OCI-LY3 (cell line): ENCODE results near the gene MPND.

Source experiments
- H2AFZ ChIP-seq: fragments of 200-600, 300-600 bp; shearing (Covaris generic); 2 replicates; pipeline ENCODE4 v1.6.0; 2014; ENCODE audit warnings: antibody characterized with exemption, low read depth, low read length
- H3K27ac ChIP-seq: fragments of 200-600, 300-600 bp; sonication (generic); 2 replicates; pipeline ENCODE4 v1.5.1; 2014; ENCODE audit warnings: mild to moderate bottlenecking, low read length, moderate library complexity, mixed read lengths
- H3K27me3 ChIP-seq: fragments of 200-600, 300-600 bp; sonication (generic); 2 replicates; pipeline ENCODE4 v1.6.1; 2014; ENCODE audit warnings: low read depth, low read length, mixed read lengths
- H3K36me3 ChIP-seq: fragments of 200-600, 300-600 bp; sonication (generic); replicated peaks from 2 replicates; pipeline ENCODE3; 2014; ENCODE audit warnings: low read depth, low read length, mixed read lengths
- H3K4me1 ChIP-seq: fragments of 300-600, 200-600 bp; sonication (generic); 2 replicates; pipeline ENCODE4 v1.6.1; 2014; ENCODE audit warnings: low read length, mixed read lengths
- H3K4me2 ChIP-seq: fragments of 200-600, 300-600 bp; sonication (generic); 2 replicates; pipeline ENCODE4 v1.6.1; 2014; ENCODE audit warnings: low read length, mixed read lengths
- H3K4me3 ChIP-seq: fragments of 300-600, 200-600 bp; sonication (generic); 2 replicates; pipeline ENCODE4 v1.5.1; 2014; ENCODE audit warnings: antibody characterized with exemption, mild to moderate bottlenecking, low read length, moderate library complexity
- H3K79me2 ChIP-seq: fragments of 300-600, 200-600 bp; shearing (Covaris generic); 2 replicates; pipeline ENCODE4 v1.6.1; 2014; ENCODE audit warnings: mild to moderate bottlenecking, low read length, mixed read lengths
- H3K9ac ChIP-seq: fragments of 300-600, 200-600 bp; shearing (Covaris generic); 2 replicates; pipeline ENCODE4 v1.6.0; 2014; ENCODE audit warnings: mild to moderate bottlenecking, low read length, moderate library complexity
- H3K9me3 ChIP-seq: fragments of 200-600, 300-600 bp; shearing (Covaris generic); 2 replicates; pipeline ENCODE4 v1.6.1; 2014; ENCODE audit warnings: low read length, mixed read lengths; ENCODE audit not compliant: insufficient read depth
- H4K20me1 ChIP-seq: fragments of 200-600, 300-600 bp; sonication (generic); 2 replicates; pipeline ENCODE4 v1.6.1; 2016; ENCODE audit warnings: low read length, mixed read lengths; ENCODE audit not compliant: insufficient read depth
- CTCF ChIP-seq: fragments of 200-600, 300-600 bp; sonication (generic); IDR thresholded peaks from 2 replicates; pipeline ENCODE4 v1.5.1; 2014; ENCODE audit warnings: antibody characterized with exemption, low read length, low read depth
- EZH2phosphoT487 ChIP-seq: fragments of 200-600 bp; shearing (Covaris generic); IDR thresholded peaks from 2 replicates; pipeline ENCODE4 v1.6.1; 2018; ENCODE audit warnings: antibody characterized with exemption, mixed run types, low read depth

Gene MPND

DNA sequence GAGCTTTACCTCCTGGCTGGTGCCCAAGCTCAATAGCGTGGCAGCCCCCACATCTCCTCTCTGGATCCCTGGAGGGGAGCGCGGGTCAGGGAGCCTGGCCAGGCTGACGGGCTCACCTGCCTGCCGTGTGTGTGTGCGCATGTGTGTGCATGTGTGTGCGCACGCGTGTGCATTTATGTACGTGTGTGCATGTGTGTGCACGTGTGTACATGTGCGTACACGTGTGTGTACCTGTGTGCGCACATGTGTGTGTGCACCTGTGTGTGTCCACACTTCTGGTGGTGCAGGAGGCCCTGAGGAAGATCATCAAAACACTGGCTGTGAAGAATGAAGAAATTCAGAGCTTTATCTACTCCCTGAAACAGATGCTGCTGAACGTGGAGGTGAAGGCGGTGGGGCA, 37.7 kb upstream of the MPND start:
- H3K79me2 ChIP-seq: no peaks in the 10 kb centered on the region
- no peak overlapping the region for H2AFZ ChIP-seq
- H3K4me1 ChIP-seq: no peaks in the 10 kb centered on the region
- no peaks in the 10 kb centered on the region for H3K27me3 ChIP-seq
- H3K27ac ChIP-seq: no peak overlapping the region
- no peak overlapping the region for H3K9ac ChIP-seq
- no peak overlapping the region for H3K4me3 ChIP-seq
- no peaks in the 10 kb centered on the region for H3K9me3 ChIP-seq
- no peaks in the 10 kb centered on the region for H4K20me1 ChIP-seq
- TF ChIP-seq EZH2phosphoT487: no peak
- no peak for TF ChIP-seq CTCF
- peaks cover 5% of the 10 kb centered on the region for H3K36me3 ChIP-seq
- no peak overlapping the region for H3K4me2 ChIP-seq

DNA sequence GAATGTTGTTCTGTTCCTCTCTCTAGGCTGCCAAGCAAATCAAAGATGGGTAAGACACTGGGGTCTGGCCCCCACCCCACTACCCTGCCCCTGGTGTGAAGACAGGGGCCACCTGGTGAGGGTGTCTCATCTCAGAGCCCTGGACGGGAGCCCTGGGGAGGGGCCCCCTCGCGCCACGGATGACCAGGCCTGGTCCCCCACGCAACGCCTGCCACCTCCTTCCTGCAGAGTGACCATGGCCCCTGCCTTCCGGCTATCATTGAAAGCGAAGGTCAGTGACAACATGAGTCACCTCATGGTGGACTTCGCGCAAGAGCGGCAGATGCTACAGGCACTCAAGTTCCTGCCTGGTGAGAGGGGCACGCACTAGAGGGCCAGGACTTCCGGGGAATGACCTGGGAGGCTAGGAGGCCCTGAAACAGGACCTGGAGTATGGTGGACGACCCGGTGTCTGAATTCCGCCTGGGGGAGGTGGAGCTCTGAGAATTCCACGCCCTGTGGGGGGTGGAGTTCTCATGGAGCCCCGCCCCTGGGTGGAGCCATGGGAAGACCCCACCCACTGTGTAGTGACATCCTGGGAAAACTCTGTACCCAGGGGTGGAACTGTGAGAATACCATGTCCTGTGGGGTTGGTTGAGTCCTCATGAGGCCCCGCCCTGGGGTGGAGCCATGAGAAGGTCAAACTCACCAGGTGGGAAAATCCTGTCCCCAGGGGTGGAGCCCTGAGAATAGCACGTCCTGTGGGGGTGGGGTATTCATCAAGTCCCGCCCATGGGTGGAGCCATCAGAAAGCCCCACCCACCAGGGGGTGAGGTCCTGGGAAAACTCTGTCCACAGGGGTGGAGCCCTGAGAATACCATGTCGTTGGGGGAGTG, 32.9 kb upstream of the MPND start:
- Histone ChIP-seq H3K9ac (no peak overlapping the region), H3K4me3 (no peak overlapping the region), H3K27me3 (no peaks in the 10 kb centered on the region), H2AFZ (no peak overlapping the region), H3K79me2 (no peaks in the 10 kb centered on the region), H3K4me1 (no peaks in the 10 kb centered on the region), H4K20me1 (no peaks in the 10 kb centered on the region), H3K27ac (no peak overlapping the region), H3K36me3 (peaks cover 10% of the 10 kb centered on the region), H3K9me3 (no peaks in the 10 kb centered on the region), H3K4me2 (no peak overlapping the region)
- no peak for TF ChIP-seq EZH2phosphoT487
- TF ChIP-seq CTCF: no peak

GRCh38 chr19:4313847-4314490, 29.4 kb upstream of the MPND start:
- no peak overlapping the region for H2AFZ ChIP-seq
- no peak overlapping the region for H3K4me3 ChIP-seq
- H3K9me3 ChIP-seq: no peaks in the 10 kb centered on the region
- peaks cover 14% of the 10 kb centered on the region for H3K36me3 ChIP-seq
- H3K4me1 ChIP-seq: no peaks in the 10 kb centered on the region
- TF ChIP-seq EZH2phosphoT487 (no peak), CTCF (no peak)
- no peak overlapping the region for H3K4me2 ChIP-seq
- H4K20me1 ChIP-seq: no peaks in the 10 kb centered on the region
- no peaks in the 10 kb centered on the region for H3K79me2 ChIP-seq
- H3K27ac ChIP-seq: no peak overlapping the region
- H3K27me3 ChIP-seq: no peaks in the 10 kb centered on the region
- H3K9ac ChIP-seq: no peak overlapping the region

- H3K9ac ChIP-seq: no peak overlapping the region
- no peaks in the 10 kb centered on the region for H3K79me2 ChIP-seq
- no peaks in the 10 kb centered on the region for H3K27me3 ChIP-seq
- H3K36me3 ChIP-seq: peaks cover 9% of the 10 kb centered on the region
- no peak overlapping the region for H3K27ac ChIP-seq
- H3K4me3 ChIP-seq: no peak overlapping the region
- TF ChIP-seq EZH2phosphoT487 (no peak), CTCF (no peak)
- H3K4me2 ChIP-seq: no peak overlapping the region
- H2AFZ ChIP-seq: no peak overlapping the region
- H3K4me1 ChIP-seq: no peaks in the 10 kb centered on the region
- H3K9me3 ChIP-seq: no peaks in the 10 kb centered on the region
- H4K20me1 ChIP-seq: no peaks in the 10 kb centered on the region
Observed at GRCh38 chr19:4316956-4317355, 26.4 kb upstream of the MPND start.
